Chondrocyte (in vitro differentiated cells): ENCODE measurements around the gene BBIP1. TPM values are rescaled to one million over a fixed set of nuclear protein-coding genes. Genes with fewer than 3 reads are reported as not detected.

ENCODE experiments used
- DNase-seq: peaks from one replicate; pipeline ENCODE4 v3.0.0; 2021; ENCODE audit warnings: mixed read lengths, low spot score
- H3K27ac Mint-ChIP-seq: one replicate; pipeline ENCODE4 v1.8.0; 2021; ENCODE audit warnings: mild to moderate bottlenecking, moderate library complexity, mixed read lengths; ENCODE audit not compliant: unreplicated experiment
- H3K27me3 Mint-ChIP-seq: 2 replicates; pipeline ENCODE4 v1.8.0; 2021; ENCODE audit warnings: low read depth, mixed read lengths
- H3K36me3 Mint-ChIP-seq: 2 replicates; pipeline ENCODE4 v1.8.0; 2021; ENCODE audit warnings: low read depth, mixed read lengths
- H3K4me1 Mint-ChIP-seq: 2 replicates; pipeline ENCODE4 v1.8.0; 2021; ENCODE audit warnings: low read depth, mild to moderate bottlenecking, mixed read lengths
- H3K4me3 Mint-ChIP-seq: one replicate; pipeline ENCODE4 v1.8.0; 2021; ENCODE audit warnings: mild to moderate bottlenecking, moderate library complexity, mixed read lengths; ENCODE audit not compliant: unreplicated experiment
- H3K9me3 Mint-ChIP-seq: 2 replicates; pipeline ENCODE4 v1.8.0; 2021; ENCODE audit warnings: low read depth, mixed read lengths
- total RNA-seq: library from RNA; stranded (reverse); gene quantifications from 3 replicates; pipeline ENCODE4 v1.2.1, GENCODE V29; 2021
- TF ChIP-seq, protein P1 (sequence below): fragments of 200-600 bp; sonication (generic); IDR thresholded peaks from 2 replicates; pipeline ENCODE4 v1.5.0; 2021; ENCODE audit warnings: antibody characterized with exemption, mild to moderate bottlenecking, moderate library complexity

The BBIP1 gene
- total RNA-seq, 1 donor from 2014 or later, result 22.2 TPM

DNA sequence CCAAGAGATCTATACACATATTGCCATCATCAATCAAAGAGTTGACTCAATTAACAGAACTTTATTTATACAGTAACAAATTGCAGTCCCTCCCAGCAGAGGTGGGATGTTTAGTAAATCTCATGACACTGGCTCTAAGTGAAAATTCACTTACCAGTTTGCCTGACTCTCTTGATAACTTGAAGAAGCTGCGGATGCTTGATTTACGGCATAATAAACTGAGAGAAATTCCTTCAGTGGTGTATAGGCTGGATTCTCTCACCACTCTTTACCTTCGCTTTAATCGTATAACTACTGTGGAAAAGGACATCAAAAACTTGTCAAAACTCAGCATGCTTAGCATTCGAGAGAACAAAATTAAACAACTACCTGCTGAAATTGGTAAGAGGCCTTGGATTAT is 45.7 kb upstream of the BBIP1 start:
- H3K4me1 Mint-ChIP-seq, result peaks cover 46% of the 10 kb centered on the region
- TF ChIP-seq, protein P1, sequence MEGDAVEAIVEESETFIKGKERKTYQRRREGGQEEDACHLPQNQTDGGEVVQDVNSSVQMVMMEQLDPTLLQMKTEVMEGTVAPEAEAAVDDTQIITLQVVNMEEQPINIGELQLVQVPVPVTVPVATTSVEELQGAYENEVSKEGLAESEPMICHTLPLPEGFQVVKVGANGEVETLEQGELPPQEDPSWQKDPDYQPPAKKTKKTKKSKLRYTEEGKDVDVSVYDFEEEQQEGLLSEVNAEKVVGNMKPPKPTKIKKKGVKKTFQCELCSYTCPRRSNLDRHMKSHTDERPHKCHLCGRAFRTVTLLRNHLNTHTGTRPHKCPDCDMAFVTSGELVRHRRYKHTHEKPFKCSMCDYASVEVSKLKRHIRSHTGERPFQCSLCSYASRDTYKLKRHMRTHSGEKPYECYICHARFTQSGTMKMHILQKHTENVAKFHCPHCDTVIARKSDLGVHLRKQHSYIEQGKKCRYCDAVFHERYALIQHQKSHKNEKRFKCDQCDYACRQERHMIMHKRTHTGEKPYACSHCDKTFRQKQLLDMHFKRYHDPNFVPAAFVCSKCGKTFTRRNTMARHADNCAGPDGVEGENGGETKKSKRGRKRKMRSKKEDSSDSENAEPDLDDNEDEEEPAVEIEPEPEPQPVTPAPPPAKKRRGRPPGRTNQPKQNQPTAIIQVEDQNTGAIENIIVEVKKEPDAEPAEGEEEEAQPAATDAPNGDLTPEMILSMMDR, result no peak
- peaks cover 4% of the 10 kb centered on the region for H3K36me3 Mint-ChIP-seq
- no peak overlapping the region for H3K4me3 Mint-ChIP-seq
- H3K27me3 Mint-ChIP-seq, result no peaks in the 10 kb centered on the region
- DNase-seq, result no peak
- no peak overlapping the region for H3K27ac Mint-ChIP-seq
- H3K9me3 Mint-ChIP-seq, result no peaks in the 10 kb centered on the region

DNA sequence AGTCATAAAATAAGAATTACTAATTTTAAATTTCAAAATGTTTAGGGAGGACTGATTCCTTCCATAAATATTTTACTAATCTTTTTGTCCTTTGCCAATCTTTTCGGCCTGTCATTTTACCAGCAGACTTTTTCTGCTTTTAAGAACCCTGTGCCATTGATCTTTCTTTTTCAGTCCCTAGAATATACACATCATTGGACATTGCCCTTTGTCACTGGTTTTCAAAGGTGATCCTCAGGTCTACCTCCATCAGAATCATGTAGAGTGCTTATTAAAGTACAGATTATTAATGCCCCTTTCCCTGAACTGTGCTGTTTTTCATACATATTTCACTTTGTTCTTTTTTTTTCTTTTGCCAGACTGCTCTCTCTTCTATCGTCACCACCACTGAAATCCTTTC is 44.2 kb upstream of the BBIP1 start:
- DNase-seq, result no peak
- Mint-ChIP-seq H3K4me3 (no peak overlapping the region), H3K27ac (no peak overlapping the region), H3K4me1 (peaks cover 49% of the 10 kb centered on the region), H3K36me3 (peaks cover 6% of the 10 kb centered on the region), H3K27me3 (no peaks in the 10 kb centered on the region), H3K9me3 (no peaks in the 10 kb centered on the region)
- TF ChIP-seq, protein P1, result no peak

DNA sequence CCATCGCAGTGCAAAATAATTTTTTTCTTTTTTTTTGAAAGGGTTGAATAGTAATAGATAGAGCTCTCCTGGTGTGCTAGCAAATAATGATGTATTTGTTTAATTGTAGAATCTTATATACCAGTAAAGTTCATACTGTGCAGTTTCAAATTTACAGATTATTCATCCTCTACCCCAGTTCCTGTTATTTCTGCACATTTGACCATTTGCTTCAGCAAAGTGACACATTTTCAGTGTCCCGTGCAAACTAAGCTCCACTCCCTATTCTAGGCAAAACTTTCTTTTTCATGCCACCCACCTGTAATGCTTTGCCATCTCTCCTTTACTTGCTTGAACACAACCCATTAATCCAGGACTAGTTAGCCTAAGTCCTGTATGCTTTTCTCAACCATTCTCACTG is 43.5 kb upstream of the BBIP1 start:
- Mint-ChIP-seq H3K27me3 (no peaks in the 10 kb centered on the region), H3K9me3 (no peaks in the 10 kb centered on the region), H3K4me1 (peaks cover 50% of the 10 kb centered on the region), H3K27ac (no peak overlapping the region), H3K36me3 (peaks cover 6% of the 10 kb centered on the region), H3K4me3 (no peak overlapping the region)
- no peak for DNase-seq
- TF ChIP-seq, protein P1, result no peak

DNA sequence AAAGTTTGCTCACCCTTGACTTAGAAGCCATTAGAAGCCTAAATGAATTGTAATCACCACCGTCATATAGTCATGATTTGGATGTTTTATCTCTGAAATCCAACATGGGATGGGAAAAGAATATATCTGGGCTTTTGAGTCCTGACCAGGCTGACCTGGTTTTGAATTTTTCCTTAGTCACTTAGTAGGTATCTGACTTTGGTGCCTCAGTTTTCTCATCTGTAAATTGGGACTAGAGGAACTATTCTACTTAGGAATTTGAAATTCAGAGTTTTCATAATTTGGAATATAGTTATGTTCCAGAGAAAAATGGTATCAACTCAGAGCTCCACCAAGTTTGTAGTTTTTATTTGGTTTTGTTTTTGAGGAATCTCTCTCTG is 41.3 kb upstream of the BBIP1 start:
- DNase-seq, result no peak
- no peak overlapping the region for H3K4me3 Mint-ChIP-seq
- H3K4me1 Mint-ChIP-seq, result peaks cover 38% of the 10 kb centered on the region
- TF ChIP-seq, protein P1, result no peak
- no peak overlapping the region for H3K27ac Mint-ChIP-seq
- H3K27me3 Mint-ChIP-seq, result no peaks in the 10 kb centered on the region
- H3K36me3 Mint-ChIP-seq, result peaks cover 6% of the 10 kb centered on the region
- no peaks in the 10 kb centered on the region for H3K9me3 Mint-ChIP-seq

DNA sequence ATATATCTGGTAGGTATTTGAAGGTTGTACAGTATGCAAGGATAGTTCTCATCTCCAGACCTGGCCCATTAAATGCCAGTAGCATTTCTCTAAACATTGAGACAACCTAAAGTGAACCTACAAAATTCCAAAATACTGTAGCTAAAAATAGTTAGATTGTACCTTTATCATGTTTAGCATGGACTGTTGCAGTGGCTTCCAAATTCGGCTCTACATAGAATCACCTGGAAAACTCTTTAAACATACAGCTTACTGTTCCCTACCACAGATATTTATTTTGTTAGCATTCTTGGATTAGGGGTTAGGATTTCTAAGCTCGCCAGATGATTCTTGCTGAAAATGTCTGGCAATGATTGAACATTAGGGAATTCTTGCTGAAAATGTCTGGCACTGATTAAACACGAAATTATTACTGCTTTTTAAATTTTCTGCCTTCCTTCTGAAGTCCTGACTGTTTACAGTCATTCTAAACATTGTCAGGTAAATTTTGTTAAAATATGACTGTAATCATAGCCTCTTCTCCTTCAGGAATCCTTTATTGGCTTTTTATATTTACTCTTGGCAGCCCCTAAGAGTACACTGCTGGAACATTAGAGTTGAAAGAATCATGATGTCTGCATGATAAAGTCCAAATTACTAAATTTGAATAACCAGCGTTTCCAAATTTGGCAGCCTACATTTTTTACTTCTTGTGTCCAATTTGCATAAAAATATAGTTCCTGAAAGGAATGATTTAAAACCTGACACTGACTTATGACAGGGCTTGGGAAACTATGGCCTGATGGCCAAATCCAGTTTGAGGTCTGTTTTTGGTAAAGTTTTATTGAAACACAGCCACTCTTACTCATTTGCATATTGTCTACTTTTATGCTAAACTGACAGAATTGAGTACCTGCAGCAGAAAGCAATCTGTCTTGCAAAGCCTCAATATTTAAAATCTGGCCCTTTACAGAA is 40.7 kb upstream of the BBIP1 start:
- Mint-ChIP-seq H3K4me1 (peaks cover 33% of the 10 kb centered on the region), H3K27ac (no peak overlapping the region), H3K36me3 (peaks cover 6% of the 10 kb centered on the region), H3K4me3 (no peak overlapping the region), H3K27me3 (no peaks in the 10 kb centered on the region), H3K9me3 (no peaks in the 10 kb centered on the region)
- no peak for DNase-seq
- TF ChIP-seq, protein P1, result no peak
